Keratinocyte (primary cell): ENCODE data around the gene PIM3. TPM values are rescaled to one million over a fixed set of nuclear protein-coding genes. Genes with fewer than 3 reads are reported as not detected.

Source experiments
- DNase-seq: peaks from one replicate; pipeline ENCODE4 v3.0.0-alpha.2; 2011; ENCODE audit warnings: low read depth, missing footprints, low spot score
- FAIRE-seq: peaks from 2 replicates; lab custom pipeline; 2011; peaks lifted over from hg19 to GRCh38; lab: Jason Lieb, UNC
- H2AFZ ChIP-seq: 2 replicates; pipeline ENCODE4 v1.6.0; 2012; ENCODE audit warnings: low read length, control low read depth, inconsistent platforms; ENCODE audit not compliant: control insufficient read depth
- H3K27ac ChIP-seq: 2 replicates; pipeline ENCODE4 v1.5.1; 2011; ENCODE audit warnings: low read length; ENCODE audit not compliant: control insufficient read depth, insufficient read depth
- H3K27me3 ChIP-seq: 3 replicates; pipeline ENCODE4 v1.6.0; 2011; ENCODE audit warnings: low read length; ENCODE audit not compliant: control insufficient read depth, insufficient read depth; ENCODE audit errors: extremely low read depth
- H3K36me3 ChIP-seq, 2 experiments: 2 replicates in 1 of 2; 3 replicates in 1 of 2; pipeline ENCODE4 v1.5.1; 2011; ENCODE audit warnings: low read length in 2 of 2, mild to moderate bottlenecking in 1 of 2; ENCODE audit not compliant: control insufficient read depth in 2 of 2, insufficient read depth in 2 of 2; ENCODE audit errors: extremely low read depth in 1 of 2
- H3K4me1 ChIP-seq: 3 replicates; pipeline ENCODE4 v1.5.1; 2011; ENCODE audit warnings: low read length; ENCODE audit not compliant: control insufficient read depth, insufficient read depth; ENCODE audit errors: extremely low read depth
- H3K4me2 ChIP-seq: 3 replicates; pipeline ENCODE4 v1.6.0; 2011; ENCODE audit warnings: low read depth, low read length; ENCODE audit not compliant: control insufficient read depth, insufficient read depth; ENCODE audit errors: extremely low read depth
- H3K4me3 ChIP-seq, 3 experiments: fragments of 200-600 bp in 1 of 3; sonication (generic) in 1 of 3; 2 replicates in 2 of 3; 3 replicates in 1 of 3; pipeline ENCODE4 v1.5.1; 2011 to 2016; ENCODE audit warnings: low read length in 3 of 3, mild to moderate bottlenecking in 3 of 3, control low read depth in 2 of 3, inconsistent platforms in 1 of 3, low read depth in 1 of 3, mixed read lengths in 1 of 3, mixed run types in 1 of 3, moderate library complexity in 1 of 3; ENCODE audit not compliant: control insufficient read depth in 2 of 3, insufficient read depth in 2 of 3; ENCODE audit errors: extremely low read depth in 1 of 3
- H3K79me2 ChIP-seq: 2 replicates; pipeline ENCODE4 v1.6.0; 2012; ENCODE audit warnings: low read length; ENCODE audit not compliant: control insufficient read depth, insufficient read depth
- H3K9ac ChIP-seq: 3 replicates; pipeline ENCODE4 v1.6.0; 2011; ENCODE audit warnings: low read length; ENCODE audit not compliant: control insufficient read depth, insufficient read depth; ENCODE audit errors: extremely low read depth
- H3K9me1 ChIP-seq: 3 replicates; pipeline ENCODE4 v1.6.0; 2011; ENCODE audit warnings: low read length; ENCODE audit not compliant: control insufficient read depth, insufficient read depth; ENCODE audit errors: extremely low read depth
- H3K9me3 ChIP-seq: 2 replicates; pipeline ENCODE4 v1.5.1; 2012; ENCODE audit warnings: low read depth, low read length; ENCODE audit not compliant: control insufficient read depth
- H4K20me1 ChIP-seq: 3 replicates; pipeline ENCODE4 v1.6.0; 2011; ENCODE audit warnings: low read length; ENCODE audit not compliant: control insufficient read depth, insufficient read depth; ENCODE audit errors: extremely low read depth
- EZH2 ChIP-seq: IDR thresholded peaks from one replicate; pipeline ENCODE4 v1.6.1; 2012; ENCODE audit warnings: inconsistent platforms, mild to moderate bottlenecking, low read length, moderate library complexity
- dilution Hi-C: fragments of 300-500 bp; cut with MboI; formaldehyde crosslinking; loops from one replicate; pipeline ENCODE4 v1.7.0; 2020; ENCODE audit warnings: low sequenced_read_pairs; ENCODE audit not compliant: extremely low pct_ligation_motif_present
- polyA plus RNA-seq, 5 experiments: library from polyadenylated mRNA; depleted of rRNA in 3 of 5; stranded (reverse) in 3 of 5; stranded (forward) in 1 of 5; unstranded in 1 of 5; fragments of >200 nt; gene quantifications; 1 replicate in 1 of 5; 2 replicates in 3 of 5; 3 replicates in 1 of 5; pipeline versions ENCODE4 v1.2.1 to v1.2.3, GENCODE V29; 2011 to 2012; ENCODE audit warnings: missing spikeins in 2 of 5, low read depth in 1 of 5, low replicate concordance in 1 of 5
- TF ChIP-seq, protein P1 (sequence below), 3 experiments: IDR thresholded peaks in 1 of 3; conservative IDR thresholded peaks in 1 of 3; optimal IDR thresholded peaks in 1 of 3; 2 replicates in 2 of 3; 3 replicates in 1 of 3; pipeline versions ENCODE3 to v1.5.1; 2011; ENCODE audit warnings: low read length in 3 of 3, mild to moderate bottlenecking in 3 of 3, moderate library complexity in 2 of 3, control low read depth in 1 of 3, inconsistent platforms in 1 of 3; ENCODE audit not compliant: insufficient read depth in 2 of 3; ENCODE audit errors: extremely low read depth in 1 of 3

PIM3 gene
- polyA plus RNA-seq, 1 donor (not counting 4 experiments of a cell fraction or from before 2014, with no cell fraction given): 3.4 TPM

DNA sequence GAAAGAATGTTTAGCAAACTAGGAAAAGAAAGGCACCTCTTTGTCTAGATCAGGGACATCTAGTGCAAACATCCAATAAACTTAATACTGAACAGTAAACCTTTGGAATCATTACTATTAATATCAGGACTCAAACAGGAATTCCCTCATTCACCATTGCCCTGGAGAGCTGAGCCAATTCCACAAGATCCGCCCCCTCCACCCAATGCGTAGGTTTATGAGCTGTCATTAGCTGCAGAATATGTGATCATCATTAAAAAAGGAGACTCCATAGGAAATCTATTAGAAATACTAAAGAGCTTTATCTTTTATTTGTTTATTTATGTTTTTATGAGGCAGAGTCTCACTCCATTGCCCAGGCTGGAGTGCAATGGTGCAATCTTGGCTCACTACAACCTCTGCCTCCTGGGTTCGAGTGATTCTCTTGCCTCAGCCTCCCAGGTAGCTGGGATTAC, 46.5 kb downstream of the PIM3 start:
- Histone ChIP-seq H3K79me2 (no peaks in the 10 kb centered on the region), H3K9me1 (no peaks in the 10 kb centered on the region), H4K20me1 (no peaks in the 10 kb centered on the region), H3K36me3 (no peaks in the 10 kb centered on the region), H3K27ac (no peak overlapping the region), H2AFZ (no peak overlapping the region), H3K9ac (no peak overlapping the region), H3K4me1 (no peaks in the 10 kb centered on the region), H3K27me3 (peaks cover 25% of the 10 kb centered on the region), H3K9me3 (no peaks in the 10 kb centered on the region), H3K4me3 (no peak overlapping the region), H3K4me2 (no peak overlapping the region)
- no peak for DNase-seq
- FAIRE-seq: no peak
- TF ChIP-seq EZH2: no peak
- TF ChIP-seq, protein P1, sequence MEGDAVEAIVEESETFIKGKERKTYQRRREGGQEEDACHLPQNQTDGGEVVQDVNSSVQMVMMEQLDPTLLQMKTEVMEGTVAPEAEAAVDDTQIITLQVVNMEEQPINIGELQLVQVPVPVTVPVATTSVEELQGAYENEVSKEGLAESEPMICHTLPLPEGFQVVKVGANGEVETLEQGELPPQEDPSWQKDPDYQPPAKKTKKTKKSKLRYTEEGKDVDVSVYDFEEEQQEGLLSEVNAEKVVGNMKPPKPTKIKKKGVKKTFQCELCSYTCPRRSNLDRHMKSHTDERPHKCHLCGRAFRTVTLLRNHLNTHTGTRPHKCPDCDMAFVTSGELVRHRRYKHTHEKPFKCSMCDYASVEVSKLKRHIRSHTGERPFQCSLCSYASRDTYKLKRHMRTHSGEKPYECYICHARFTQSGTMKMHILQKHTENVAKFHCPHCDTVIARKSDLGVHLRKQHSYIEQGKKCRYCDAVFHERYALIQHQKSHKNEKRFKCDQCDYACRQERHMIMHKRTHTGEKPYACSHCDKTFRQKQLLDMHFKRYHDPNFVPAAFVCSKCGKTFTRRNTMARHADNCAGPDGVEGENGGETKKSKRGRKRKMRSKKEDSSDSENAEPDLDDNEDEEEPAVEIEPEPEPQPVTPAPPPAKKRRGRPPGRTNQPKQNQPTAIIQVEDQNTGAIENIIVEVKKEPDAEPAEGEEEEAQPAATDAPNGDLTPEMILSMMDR (optimal IDR thresholded peaks at IDR 0.05 in 1 of 3, IDR thresholded peaks at IDR 0.05 in 1 of 3, conservative IDR thresholded peaks at IDR 0.05 in 1 of 3; ENCODE audit: extremely low read depth in 1 of 3, insufficient read depth in 2 of 3, low read length in 3 of 3): no peak
- dilution Hi-C loops: no loop called here

DNA sequence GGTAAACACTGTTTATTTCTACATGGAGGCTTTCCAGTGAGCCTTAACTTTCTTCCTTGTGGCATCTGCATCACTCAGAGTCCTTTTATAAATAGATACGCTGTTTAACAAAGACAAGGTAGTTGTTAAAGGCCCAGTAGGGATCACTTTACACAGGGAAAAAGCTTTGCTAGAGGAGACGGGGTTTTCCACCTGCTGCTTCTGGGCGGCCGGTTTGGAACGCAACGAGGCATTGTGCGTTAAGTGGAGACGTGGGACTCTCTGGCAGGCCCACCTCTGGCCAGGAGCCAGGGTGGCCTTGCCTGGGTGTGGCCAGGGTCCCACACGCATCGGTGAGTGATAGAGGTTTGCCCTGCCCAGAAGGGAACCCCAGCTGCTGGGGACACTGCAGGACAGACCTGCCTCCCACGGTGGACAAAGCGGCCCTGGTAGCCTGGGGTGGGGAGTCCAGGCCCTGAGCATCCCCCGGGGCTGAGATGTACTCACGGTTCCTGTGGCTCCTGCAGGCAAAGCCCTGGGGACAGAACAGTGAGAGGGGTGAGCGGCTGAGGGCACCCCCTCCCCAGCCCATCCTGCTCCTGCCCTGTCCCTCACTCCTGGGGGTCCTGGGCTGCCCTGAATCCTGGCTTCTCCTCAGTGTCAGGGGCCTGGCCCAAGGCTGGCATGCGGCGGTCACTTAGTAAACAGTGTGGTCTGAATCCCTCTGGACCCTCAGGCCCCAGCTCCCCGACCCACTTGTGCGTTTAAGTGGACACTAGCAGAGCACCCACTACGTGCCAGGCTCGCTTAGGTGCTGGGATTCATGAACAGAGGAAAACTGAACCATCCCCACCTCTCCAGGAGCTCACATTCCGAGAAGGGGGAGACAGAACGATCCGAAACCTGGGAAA, 47.8 kb downstream of the PIM3 start:
- FAIRE-seq (no peak), DNase-seq (no peak)
- H3K9ac ChIP-seq: no peak overlapping the region
- H4K20me1 ChIP-seq: no peaks in the 10 kb centered on the region
- H3K4me3 ChIP-seq: no peak overlapping the region
- no peaks in the 10 kb centered on the region for H3K36me3 ChIP-seq
- H3K27ac ChIP-seq: no peak overlapping the region
- H3K4me1 ChIP-seq: no peaks in the 10 kb centered on the region
- peaks cover 38% of the 10 kb centered on the region for H3K27me3 ChIP-seq
- no peak overlapping the region for H2AFZ ChIP-seq
- H3K79me2 ChIP-seq: no peaks in the 10 kb centered on the region
- dilution Hi-C loops: no loop called here
- no peaks in the 10 kb centered on the region for H3K9me3 ChIP-seq
- TF ChIP-seq, protein P1 (optimal IDR thresholded peaks at IDR 0.05 in 1 of 3, IDR thresholded peaks at IDR 0.05 in 1 of 3, conservative IDR thresholded peaks at IDR 0.05 in 1 of 3; ENCODE audit: extremely low read depth in 1 of 3, insufficient read depth in 2 of 3, low read length in 3 of 3): no peak
- no peak for TF ChIP-seq EZH2
- H3K4me2 ChIP-seq: no peak overlapping the region
- H3K9me1 ChIP-seq: no peaks in the 10 kb centered on the region
